ENCODE measurements around the gene ST6GALNAC1.
"Not testable (repeated sequence)": the region's sequence is repeated elsewhere in the genome, so short reads cannot be mapped to it uniquely, and the experiment has no call there.

Gene ST6GALNAC1

GRCh38 chr17:76644995-76645394 is 1.4 kb upstream of the ST6GALNAC1 start:
- in situ Hi-C loops (cut with HindIII; ENCODE audit: low sequenced_read_pairs), result loop anchor here (10.0 kb wide), 2 partner anchors 70 kb away; partner anchors contain the start of gene MXRA7

- in situ Hi-C loops (cut with HindIII; ENCODE audit: low sequenced_read_pairs), result loop anchor here (10.0 kb wide), 2 partner anchors 68 to 72 kb away; partner anchors contain the start of gene MXRA7
Observed at GRCh38 chr17:76642994-76643393, 563 bp downstream of the ST6GALNAC1 start.

GRCh38 chr17:76642032-76642561 is 1.5 kb downstream of the ST6GALNAC1 start:
- in situ Hi-C loops (cut with HindIII; ENCODE audit: low sequenced_read_pairs), result loop anchor here (10.0 kb wide), 2 partner anchors 67 to 73 kb away; partner anchors contain the start of gene MXRA7

- in situ Hi-C loops (cut with HindIII; ENCODE audit: low sequenced_read_pairs), result loop anchor here (10.0 kb wide), 2 partner anchors 67 to 73 kb away; partner anchors contain the start of gene MXRA7
Observed at GRCh38 chr17:76641501-76641900, 2.1 kb downstream of the ST6GALNAC1 start.

- in situ Hi-C loops (cut with HindIII; ENCODE audit: low sequenced_read_pairs), result loop anchor here (10.0 kb wide), 2 partner anchors 66 to 74 kb away; partner anchors contain the start of gene MXRA7
Observed at GRCh38 chr17:76640550-76641380, 2.8 kb downstream of the ST6GALNAC1 start.

- in situ Hi-C loops (cut with HindIII; ENCODE audit: low sequenced_read_pairs), result no loop called here
Observed at GRCh38 chr17:76638263-76638662, 5.3 kb downstream of the ST6GALNAC1 start.

GRCh38 chr17:76636486-76637206 is 6.9 kb downstream of the ST6GALNAC1 start:
- in situ Hi-C loops (cut with HindIII; ENCODE audit: low sequenced_read_pairs), result not testable (repeated sequence)

GRCh38 chr17:76635659-76636360 is 7.7 kb downstream of the ST6GALNAC1 start:
- in situ Hi-C loops (cut with HindIII; ENCODE audit: low sequenced_read_pairs), result no loop called here

GRCh38 chr17:76635039-76635438 is 8.5 kb downstream of the ST6GALNAC1 start:
- in situ Hi-C loops (cut with HindIII; ENCODE audit: low sequenced_read_pairs), result no loop called here

GRCh38 chr17:76633628-76634328 is 9.8 kb downstream of the ST6GALNAC1 start:
- in situ Hi-C loops (cut with HindIII; ENCODE audit: low sequenced_read_pairs), result no loop called here

GRCh38 chr17:76631821-76632565 is 11.6 kb downstream of the ST6GALNAC1 start:
- in situ Hi-C loops (cut with HindIII; ENCODE audit: low sequenced_read_pairs), result no loop called here

- in situ Hi-C loops (cut with HindIII; ENCODE audit: low sequenced_read_pairs), result no loop called here
Observed at GRCh38 chr17:76630151-76630550, 13.4 kb downstream of the ST6GALNAC1 start.

GRCh38 chr17:76627510-76627909 is 16.0 kb downstream of the ST6GALNAC1 start:
- in situ Hi-C loops (cut with HindIII; ENCODE audit: low sequenced_read_pairs), result no loop called here

GRCh38 chr17:76626442-76626841 is 17.1 kb downstream of the ST6GALNAC1 start:
- in situ Hi-C loops (cut with HindIII; ENCODE audit: low sequenced_read_pairs), result no loop called here

- in situ Hi-C loops (cut with HindIII; ENCODE audit: low sequenced_read_pairs), result no loop called here
Observed at GRCh38 chr17:76625496-76625895, 18.1 kb downstream of the ST6GALNAC1 start.

GRCh38 chr17:76623271-76624146 is 20.0 kb downstream of the ST6GALNAC1 start:
- in situ Hi-C loops (cut with HindIII; ENCODE audit: low sequenced_read_pairs), result no loop called here

GRCh38 chr17:76617838-76618237 is 25.7 kb downstream of the ST6GALNAC1 start:
- in situ Hi-C loops (cut with HindIII; ENCODE audit: low sequenced_read_pairs), result no loop called here

GRCh38 chr17:76614912-76615617 is 28.5 kb downstream of the ST6GALNAC1 start:
- in situ Hi-C loops (cut with HindIII; ENCODE audit: low sequenced_read_pairs), result no loop called here

All from endothelial cell of hepatic sinusoid (primary cell).